GM18519 (cell line): Measurements from ENCODE around the gene CUBN.
"Not testable (repeated sequence)": the region's sequence is repeated elsewhere in the genome, so short reads cannot be mapped to it uniquely, and the experiment has no call there.

ENCODE experiments used
- ATAC-seq: cut with Tn5 transposase; IDR thresholded peaks from one replicate; pipeline ENCODE4 v1.9.1; 2021; ENCODE audit warnings: mild to moderate bottlenecking, moderate library complexity; ENCODE audit not compliant: unreplicated experiment, low FRiP score

The CUBN gene

GRCh38 chr10:17022896-17023295, 106.7 kb downstream of the CUBN start:
- ATAC-seq = no peak

GRCh38 chr10:17022466-17022825, 107.2 kb downstream of the CUBN start:
- no peak for ATAC-seq

DNA sequence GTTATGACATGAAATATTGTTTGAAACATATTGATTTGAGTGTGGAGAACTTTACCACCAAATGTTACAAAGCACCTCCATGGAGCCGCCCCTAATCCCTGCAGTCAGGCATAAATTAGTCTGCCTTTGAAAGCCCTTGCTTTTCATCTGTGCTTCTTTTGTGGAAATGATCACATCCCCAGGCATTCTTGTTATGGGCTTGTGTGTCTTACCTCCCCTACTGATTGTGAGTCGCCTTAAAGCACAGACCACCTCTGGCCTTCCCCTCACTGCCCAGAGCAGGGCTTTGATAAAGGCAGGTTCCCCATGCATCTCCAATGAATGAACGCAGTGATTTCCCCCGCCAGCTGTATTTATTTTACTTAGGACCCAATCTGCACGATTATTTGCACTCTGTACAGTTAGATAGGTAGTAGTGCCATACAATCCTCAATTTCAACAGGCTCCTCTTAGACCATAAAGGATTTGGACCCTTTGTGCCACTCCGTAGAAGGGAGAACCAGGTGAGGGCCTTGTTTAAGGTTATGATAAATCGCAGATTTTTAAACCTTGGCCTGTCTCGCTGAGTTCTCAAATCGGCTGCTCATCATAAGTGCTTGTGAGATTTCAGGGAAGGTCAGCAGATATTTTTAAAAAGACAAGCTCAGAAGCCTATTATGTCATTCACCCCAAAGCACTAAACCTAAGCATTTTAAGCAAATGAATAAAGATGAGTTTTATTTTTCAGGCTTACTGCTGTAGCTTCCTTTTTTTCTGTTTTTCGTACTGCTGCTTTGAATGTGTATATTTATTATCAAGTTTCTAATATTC, 107.8 kb downstream of the CUBN start:
- no peak for ATAC-seq

- no peak for ATAC-seq
Observed at GRCh38 chr10:17019696-17020095, 109.9 kb downstream of the CUBN start.

DNA sequence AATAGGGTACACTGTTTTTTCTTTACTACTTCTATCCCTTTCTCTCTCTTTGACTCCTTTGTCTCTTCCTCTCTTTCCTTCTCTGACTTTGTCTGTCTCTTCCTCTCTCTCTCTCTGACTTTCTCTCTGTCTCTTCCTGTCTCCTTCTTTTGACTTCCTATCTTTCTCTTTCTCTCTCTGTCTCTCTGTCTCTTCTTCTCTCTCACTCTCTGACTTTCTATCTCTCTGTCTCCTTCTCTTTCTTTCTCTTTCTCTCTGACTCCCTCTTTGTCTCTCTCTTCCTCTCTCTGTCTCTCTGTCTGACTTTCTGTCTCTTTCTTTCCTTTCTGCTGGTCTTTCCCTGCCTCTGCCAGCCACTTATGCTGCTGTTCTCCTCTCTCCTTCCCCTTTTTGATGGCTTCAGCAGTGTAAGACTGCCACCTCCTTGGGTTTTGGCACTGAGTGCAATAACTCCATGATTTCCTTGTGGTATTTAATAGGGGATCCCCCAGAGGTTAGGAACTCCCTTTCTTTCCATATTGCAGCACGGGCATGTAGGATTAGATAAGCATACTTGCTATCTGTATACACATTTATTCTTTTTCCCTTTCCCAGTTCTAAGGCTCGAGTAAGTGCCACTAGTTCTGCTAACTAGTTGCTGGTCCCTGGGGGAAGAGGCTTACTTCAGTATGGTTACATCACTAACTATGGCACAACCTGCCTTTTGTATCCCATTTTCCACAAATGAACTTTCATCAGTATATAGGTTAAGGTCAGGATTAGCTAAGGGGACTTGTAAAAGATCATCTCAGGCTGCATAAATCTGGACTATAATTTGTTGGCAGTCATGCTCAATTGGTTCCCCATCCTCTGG, 116.3 kb downstream of the CUBN start:
- ATAC-seq = not testable (repeated sequence)

DNA sequence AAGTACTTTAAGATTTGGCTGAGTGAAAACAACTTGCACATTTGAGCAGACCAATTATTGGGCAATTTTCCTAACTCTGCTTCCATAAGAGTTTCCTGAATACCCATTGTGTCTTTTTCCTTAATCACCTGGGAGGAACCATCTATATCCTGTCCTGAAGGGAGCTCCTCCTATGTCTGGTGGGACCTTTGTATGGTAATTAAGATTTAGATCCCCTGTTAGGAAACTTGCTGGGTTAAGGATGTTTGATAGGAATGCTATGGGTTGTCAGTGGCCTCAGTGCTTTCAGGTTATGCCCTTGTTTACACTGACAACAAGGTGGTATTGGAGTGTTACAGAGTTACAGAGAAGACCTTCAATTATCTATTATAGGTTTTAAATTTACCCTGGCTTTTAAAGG, 116.9 kb downstream of the CUBN start:
- not testable (repeated sequence) for ATAC-seq

DNA sequence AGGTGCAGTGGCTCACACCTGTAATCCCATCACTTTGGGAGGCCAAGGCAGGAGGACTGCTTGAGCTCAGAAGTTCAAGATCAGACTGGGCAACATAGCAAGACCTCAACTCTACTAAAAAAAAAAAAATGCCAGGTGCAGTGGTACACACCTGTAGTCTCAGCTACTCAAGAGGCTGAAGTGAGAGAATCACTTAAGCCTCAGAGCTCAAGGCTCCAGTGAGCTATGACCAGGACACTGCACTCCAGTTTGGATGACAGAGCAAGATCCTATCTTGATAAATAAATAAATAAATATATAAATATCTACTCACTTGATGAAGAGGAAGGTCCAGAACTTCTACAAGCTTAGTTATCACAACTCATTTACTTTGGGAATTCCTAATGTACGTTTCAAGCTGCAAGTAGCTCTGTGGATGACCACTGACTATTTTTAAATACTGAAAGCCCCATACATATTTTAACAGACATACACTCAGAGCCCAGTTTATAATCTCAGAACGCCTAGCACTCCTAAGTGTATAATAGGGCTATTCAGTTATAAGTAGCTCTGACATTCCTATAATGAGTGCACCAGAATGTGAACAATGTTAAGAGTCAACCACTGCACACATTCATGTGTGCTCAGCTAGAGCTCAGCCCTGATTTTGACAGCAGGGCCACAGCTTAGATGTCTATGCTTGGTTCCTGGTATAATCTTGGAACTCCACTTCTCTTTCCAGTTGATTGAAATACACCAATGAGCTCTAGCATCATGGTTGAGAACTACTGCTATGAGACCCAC, 119.1 kb downstream of the CUBN start:
- ATAC-seq = no peak

- no peak for ATAC-seq
Observed at GRCh38 chr10:17009212-17009700, 120.4 kb downstream of the CUBN start.

DNA sequence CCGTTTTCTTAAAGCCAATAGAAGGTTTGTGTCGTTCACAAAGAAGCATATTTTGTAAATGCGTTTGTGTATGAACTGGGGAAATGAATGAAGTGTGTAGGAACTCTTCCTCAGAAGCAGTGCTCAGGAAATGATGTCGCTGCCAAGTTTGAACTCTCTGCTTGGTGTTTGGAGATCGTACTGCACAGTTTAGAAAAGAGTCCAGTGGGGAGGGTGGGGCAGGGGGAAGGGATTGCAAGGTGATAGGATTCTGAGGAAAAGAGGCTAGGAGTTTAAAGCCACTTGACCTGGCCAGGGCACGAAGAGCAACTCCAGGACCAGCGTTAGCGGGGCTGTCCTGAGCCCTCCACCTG, 122.2 kb downstream of the CUBN start:
- ATAC-seq = no peak

DNA sequence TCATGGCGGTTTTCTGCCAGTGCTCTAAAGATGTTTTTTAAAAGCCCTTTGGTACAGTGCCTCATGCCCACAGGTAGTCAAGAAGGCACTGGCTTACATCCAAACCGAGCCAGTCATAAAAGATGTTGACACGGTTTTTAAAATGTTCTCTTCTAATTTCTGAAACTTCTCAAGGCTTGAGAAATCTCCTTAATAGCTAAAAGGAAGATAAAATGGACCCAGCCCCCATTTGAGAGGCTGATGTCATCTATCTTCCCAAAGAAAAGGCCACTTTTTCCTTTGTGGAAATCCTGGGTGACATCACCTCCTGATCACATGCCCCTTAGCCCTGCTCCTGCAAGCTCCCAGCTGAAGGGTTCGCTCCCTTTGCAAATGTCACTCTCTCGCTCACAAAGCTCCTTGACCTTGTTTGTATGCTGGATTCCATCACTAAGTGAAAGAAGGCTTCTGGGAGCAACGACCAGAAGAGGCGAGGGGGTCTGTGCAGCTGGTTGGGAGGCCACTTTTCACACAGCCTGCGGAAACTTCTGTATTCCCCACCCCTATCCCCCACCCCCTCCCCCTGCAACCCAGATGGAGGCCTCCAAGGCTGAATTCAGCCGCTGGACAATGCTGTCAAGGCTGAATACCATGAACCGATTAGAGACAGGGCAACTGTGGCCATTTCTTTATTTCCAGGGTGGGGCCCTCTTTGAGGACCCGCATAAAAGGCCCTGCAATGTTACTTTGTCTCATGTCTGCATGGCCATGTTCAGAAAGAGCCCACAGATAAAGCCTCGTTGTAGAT, 122.8 kb downstream of the CUBN start:
- no peak for ATAC-seq

DNA sequence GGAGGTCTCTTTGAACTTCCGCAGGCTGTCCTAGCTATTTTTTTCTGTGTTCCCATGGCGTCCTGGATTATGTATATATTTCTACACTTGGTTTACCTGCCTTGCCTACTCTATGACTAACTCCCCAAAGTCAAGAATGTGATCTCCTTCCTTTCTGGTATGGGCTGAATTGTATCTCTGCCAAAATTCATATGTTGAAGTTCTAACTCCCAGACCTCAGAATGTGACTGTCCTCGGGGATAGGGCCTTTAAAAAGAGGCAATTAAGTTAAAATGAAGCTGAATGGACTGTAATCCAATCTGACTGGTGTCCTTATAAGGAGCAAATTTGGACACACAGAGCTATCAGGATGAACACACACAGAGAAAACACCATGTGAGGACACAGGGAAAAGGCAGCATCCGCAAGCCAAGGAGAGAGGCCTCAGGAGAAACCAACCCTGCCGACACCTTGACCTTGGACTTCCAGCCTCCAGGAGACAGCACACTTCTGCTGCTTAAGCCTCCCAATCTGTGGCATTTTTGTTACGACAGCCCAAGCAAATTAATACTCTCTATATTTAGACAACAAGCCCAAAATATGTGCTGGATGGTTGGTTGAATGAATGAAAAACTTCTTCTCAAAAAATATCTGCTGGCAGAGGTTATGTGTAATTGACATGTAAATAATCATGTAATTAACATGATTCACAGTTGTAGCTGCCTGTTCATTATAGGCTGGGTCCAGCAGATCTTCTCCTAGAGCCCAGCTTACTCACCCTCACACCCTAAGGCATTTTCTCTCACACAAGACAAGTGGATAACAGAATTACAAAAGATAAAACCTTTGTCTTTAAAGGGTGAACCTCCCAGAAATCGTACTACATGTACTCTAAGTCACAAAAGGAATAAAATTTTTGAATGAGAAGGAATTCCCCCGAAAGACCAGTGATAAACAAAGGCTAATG, 123.7 kb downstream of the CUBN start:
- ATAC-seq = no peak

- ATAC-seq = no peak
Observed at GRCh38 chr10:17004801-17005380, 124.7 kb downstream of the CUBN start.

DNA sequence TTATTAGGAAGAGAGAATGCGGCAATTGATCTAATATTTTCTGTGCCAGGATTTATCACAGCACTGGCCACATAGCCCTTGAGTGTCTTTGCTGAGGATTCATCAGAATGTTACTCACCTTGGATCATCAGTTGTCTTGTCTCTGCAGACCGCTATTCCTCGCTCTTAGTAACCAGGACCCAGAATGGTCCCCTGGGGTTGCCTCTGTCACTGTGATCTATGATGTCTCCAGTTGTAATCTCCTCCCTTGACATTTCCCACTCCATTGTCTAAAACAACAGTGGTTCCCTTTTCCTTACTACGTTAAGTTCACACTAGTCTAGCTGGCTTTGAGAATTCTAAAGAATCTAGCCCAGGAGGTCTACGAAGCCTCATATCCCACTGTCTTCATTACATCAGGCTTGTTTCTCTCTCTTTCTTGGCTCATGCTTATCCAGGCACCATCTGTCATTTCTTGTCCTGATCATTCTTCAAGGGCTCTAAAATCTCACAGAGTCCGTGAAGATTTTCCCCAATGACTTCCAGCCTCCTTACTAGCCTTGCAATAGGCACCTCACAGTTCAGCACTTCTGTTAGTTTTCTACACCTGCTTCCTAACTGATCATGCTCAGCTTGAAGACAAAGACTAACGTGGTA, 125.8 kb downstream of the CUBN start:
- ATAC-seq = no peak

DNA sequence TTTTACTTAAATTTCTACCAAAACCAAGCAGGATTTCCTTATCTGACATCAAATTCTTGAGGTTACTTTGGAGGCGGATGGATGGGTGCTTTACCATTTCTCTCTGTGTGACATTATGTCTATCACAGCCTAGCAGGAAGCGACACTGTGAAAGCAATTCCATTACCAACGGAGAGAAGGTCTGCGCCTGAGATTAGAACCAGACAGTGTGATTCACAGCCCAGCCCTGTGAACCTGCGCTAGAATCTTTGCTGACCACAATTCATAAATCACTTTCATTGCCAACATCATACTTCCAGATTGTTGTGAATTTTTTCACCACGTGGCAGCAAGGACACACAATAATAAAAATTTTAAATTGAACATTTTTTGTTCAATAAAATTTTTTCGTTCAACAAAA, 126.5 kb downstream of the CUBN start:
- ATAC-seq = no peak

DNA sequence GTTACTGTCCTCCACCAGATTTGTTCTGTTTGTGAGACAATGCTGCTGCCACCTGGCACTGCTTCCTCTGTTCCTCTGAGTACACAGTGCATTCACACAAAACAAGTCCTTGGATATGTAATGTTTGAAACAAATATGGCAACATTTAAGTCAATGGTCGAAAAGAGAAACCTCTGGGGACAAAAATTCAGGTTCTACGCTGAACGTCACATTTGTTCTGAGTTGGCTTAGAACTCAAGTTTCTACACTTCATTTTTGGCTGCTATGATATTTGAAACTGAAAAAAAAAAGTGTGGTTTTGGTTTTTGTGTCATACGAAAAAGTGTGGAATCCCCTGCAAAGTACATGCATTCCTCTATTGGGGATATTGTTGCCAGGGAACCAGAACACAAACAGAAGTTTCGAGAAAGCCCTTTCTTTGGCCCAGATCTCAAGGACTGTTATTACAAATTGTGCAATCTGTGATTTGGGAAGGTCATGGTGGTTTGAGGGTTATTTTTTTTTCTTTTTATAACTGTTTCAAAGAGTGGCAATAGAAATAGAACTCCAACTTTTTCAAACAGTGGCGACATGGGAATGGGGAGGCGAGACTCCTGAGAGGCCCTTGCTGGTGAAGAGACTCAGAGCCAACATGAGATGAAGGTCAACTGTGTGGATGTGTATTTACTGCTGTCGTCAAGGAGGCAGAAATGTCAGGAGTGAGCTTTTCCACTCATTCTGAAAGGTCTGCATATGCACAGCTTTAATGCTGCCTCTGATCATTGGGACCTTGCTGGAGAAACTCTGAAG, 127.5 kb downstream of the CUBN start:
- peak; percentile 55 for ATAC-seq

DNA sequence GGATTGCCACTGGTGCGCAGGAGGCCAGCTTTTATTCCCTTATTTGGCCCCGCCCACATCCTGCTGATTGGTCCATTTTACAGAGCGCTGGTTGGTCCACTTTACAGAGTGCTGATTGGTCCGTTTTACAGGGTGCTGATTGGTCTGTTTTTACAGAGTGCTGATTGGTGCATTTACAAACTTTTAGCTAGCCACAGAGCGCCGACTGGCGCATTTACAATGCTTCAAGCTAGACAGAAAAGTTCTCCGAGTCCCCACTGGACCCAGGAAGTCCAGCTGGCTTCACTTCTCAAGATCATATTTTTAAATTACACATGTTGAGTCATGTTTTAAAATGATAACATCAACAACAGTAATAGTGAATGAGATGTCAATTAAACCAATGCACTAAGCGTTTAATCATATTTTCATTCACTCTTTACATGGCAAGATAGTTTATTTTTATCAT, 128.3 kb downstream of the CUBN start:
- ATAC-seq = no peak

- no peak for ATAC-seq
Observed at GRCh38 chr10:16999665-17000451, 129.8 kb downstream of the CUBN start.
